Stimulated activated CD4-positive, alpha-beta T cell treated with anti-CD3 and anti-CD28 coated beads, Interleukin-4, amount 100 ng/mL, for 1 hour (primary cell): ENCODE measurements around the gene OR5H1.
"Not testable (repeated sequence)": the region's sequence is repeated elsewhere in the genome, so short reads cannot be mapped to it uniquely, and the experiment has no call there.

ENCODE experiments used
- DNase-seq: peaks from one replicate; pipeline ENCODE4 v3.0.0-alpha.2; 2020

OR5H1 gene

DNA sequence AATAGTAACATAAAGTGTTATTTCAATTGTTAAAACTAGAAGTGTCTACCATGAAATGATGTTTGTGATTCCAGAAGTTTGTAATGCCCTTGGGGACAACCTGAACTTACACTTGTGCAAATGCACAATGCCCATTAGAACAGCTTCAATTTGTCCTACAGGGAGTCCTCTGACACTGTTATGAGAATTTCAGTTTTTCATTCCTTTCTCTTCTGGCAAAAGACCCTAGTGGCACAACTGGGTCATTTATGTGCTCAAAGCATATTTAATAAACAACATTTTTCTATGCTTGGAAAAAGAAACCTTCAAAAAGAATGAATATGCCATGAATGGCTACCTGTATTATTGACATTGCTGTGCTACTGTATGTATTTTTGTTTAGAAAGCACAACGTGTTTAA lies at the start of gene OR5H1:
Gene OR5H1 (plus strand): TSS at position 301 of the 400 bp plus-strand sequence. CDS start 1,977 bp downstream, outside the sequence.
- DNase-seq, result no peak

DNA sequence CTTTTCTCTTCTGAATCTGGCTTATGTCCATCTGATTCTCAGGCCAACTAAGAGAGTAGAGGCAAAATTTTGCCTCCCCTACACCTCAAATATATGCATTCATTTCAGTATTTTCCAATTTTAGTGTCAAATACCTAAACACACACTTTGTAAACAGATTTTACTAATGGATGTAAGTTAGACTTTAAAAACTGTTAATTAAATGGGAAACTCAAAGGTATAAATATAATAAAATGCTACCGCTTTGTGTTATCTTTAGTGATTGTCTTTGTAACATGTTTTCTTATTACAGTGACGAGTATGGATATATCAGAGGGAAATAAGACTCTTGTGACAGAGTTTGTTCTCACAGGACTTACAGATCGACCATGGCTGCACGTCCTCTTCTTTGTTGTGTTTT lies 43.6 kb upstream of the OR5H1 start, which contains the start of gene OR5AC2:
Gene OR5AC2 (plus strand): TSS at position 301 of the 400 bp plus-strand sequence. CDS start 0 bp downstream, at position 301.
- no peak for DNase-seq

DNA sequence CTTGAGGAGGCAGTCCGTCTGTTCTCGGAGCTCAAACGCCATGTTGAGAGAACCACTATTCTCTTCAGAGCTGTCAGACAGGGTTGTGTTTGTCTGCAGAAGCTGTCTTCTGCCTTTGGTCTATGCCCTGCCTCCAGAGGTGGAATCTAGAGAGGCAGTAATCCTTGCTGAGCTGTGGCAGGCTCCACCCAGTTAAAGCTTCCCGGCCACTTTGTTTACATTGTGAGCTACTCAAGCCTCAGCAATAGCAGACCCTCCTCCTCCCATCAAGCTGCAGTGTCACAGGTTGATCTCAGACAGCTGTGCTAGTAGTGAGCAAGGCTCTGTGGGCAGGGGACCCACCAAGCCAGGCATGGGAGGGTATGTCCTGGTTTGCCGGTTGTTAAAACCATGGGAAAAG lies 34.6 kb upstream of the OR5H1 start:
- DNase-seq, result no peak

DNA sequence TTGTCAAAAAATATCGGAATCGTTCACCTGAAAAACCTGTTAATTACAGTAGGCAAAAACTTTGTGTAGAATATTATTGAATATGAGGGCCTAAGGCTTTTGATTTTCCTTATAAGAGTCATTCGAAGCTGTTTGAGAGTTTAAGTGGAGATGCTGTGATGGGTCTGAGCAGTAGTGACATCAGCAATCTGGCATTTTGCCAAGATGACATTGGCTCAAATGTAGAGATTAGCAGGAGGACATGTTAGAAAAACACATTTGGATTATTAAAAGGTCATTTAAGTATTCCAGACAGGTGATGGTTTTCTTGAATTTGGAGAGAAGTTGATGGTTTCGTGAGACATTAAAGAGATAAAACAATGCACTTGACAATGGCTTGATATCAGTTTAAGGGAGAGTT lies 30.7 kb upstream of the OR5H1 start:
- no peak for DNase-seq

DNA sequence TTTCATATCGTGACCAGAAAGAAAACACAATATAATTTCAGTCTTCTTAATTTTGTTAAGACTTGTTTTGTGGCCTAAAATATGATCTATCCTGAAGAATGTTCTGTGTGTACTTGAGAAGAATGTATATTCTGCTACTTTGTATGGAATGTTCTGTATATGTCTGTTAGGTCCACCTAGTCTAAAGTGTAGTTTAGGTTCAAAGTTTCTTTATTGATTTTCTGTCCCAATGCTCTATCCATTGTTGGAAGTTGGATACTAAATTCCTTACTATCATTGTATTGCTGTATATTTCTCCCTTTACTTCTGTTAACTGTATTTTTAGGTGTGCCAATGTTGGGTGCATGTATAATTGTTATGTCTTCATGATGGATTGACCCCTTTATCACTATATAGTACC lies 22.4 kb upstream of the OR5H1 start:
- no peak for DNase-seq

DNA sequence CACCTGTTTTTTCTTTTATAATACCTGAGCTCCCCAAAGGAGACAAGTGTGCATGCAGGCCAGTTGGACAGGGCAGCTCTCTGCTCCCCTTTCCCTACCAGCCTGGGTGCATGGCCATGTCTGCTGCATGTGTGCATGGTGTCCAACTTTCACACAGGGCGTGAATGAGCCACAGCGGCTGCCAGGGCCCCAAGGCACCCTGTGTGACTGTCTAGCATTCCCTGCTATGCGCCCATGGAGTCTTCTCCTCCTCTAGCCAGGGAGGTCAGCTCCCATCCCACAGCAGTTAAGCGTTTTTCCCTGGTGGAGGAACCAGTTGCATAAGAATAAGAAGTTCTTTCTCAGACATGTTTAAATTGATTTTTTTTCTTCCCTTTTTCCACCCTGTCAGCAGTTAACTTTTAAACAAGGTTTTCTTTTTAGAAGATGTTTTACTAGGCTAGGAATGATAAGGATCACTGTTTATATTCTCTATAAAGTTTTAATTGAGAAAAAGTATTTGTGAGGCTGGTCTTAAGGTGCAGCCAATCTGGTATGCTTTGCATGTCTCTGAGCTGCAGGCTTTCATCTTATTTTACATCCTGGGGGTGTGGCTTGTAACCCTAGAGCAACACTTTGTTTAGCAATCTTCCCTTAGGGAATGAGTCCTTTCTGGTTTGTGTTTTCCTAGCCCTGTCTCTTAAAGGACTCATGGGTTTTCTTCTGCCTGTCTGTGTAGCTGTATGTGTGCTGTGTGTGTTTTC lies 20.5 kb upstream of the OR5H1 start:
- DNase-seq, result no peak

DNA sequence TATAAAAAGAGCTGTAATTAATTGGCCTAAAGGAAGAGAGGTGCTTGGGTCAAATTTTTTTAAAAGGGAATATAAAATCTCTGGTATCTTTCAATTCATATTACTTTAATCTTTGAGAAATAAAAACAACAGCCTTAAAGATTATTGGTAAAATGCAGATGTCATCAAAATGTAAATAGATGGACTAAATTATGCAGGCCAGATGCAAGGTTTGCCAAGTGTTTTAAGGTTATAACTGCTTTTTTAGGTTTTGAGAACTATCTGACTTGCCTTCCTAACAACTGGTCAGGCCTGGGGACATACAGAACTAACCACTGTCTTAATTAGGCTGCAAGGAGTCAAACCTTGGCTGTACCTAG lies 20.0 kb upstream of the OR5H1 start:
- DNase-seq, result no peak

DNA sequence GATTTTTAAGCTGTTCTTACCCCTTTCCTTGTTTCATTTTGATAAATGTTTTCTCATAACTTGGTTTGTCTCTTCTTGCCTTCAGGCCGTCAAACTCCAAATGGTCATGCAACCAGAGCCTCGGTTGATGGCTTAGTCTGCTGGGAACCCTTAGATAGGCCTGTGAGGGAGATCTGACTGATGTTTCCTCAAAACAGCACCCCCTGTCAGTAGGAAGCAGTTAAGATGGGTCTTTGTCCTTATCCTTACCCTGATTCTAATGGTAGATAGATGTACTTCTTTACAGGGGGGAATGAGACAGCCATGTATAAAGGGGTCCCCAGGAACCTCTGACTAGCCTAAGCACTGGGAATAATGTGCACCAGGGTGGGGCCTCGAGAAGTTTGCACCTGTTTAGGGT lies 16.3 kb upstream of the OR5H1 start:
- DNase-seq, result no peak

DNA sequence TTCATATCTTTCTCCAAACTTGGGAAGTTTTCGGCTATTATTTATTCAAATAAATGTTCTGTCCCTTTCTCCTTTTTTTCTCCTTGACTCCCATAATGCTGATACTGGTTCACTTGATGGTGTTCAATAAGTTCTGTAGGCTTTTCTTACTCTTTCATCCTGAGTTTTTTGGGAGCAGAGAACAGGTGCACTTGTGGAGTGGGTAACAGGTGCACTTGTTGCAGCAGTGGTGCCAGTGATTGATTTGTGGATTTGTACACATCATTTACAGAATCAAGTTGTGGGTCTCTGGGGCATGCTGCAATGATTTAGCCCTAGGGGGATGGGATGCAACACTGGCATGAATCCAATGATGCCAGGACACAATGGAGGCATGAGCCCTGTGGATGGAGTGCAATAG lies 14.8 kb upstream of the OR5H1 start:
- no peak for DNase-seq

DNA sequence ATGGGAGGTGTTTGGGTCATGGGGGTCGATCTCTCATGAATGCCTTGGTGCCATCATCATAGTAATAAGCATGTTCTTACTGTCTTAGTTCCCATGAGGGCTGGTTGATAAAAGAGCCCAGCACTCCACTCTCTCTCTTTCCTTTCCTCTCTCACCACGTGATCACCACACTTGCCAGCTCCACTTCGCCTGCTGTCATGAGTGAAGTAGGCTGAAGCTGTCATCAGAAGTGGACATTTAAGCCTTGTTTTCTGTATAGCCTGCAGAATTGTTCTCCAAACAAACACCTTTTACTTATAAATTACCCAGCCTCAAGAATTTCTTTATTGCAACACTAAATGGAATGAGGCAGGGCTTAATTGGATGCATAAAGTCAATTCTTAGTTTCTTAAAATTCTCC lies 6.1 kb downstream of the OR5H1 start:
- DNase-seq, result no peak

DNA sequence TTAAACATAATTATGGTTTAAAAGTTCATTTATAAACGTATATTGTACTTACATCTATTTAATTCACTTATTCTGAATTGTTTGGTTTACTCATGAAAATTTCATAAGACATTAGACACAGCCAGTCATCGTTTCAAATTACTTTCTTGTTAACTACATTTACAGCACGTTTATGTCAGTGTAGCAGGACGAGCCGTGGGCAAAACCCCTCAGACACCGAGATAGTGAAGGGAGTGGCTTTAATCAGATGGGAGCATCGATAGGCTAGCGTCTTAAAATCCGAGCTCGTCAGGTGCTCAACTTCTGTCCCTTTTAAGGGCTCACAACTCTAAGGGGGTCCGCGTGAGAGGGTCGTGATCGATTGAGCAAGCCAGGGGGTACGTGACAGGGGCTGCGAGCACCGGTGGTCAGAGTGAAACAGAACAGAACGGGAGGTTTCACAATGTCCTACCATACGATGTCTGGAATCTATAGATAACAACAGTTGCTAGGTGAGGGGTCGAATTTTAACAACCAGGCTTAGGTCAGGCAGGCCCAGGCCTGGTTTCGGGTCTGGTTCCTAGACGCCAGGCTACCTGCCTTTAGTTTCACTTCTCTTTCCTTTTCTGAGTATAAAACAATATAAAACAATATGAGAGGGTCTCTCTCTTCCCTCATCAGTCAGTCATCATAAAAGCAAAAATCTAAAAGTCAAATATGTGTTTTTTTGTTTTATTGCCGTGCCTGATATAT lies 7.5 kb downstream of the OR5H1 start:
- DNase-seq, result not testable (repeated sequence)

DNA sequence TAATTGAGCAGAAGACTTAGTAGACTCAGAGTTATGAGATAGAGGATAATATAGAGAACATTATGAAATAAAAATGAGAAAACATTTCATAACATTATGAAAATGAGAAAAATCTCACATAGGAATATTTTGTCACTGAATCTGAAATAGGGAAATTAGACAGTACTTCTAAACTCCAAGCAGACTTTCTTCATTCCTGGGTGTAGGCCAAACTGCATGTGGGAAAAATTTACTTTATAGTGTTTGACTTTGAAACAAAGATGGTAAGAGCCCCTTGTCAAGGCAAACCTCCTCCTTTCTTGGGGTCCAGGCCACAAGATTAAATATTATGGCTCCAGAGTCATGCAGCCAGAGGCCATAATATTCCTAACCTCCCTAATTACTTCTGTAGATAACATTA lies 10.0 kb downstream of the OR5H1 start:
- DNase-seq, result no peak

DNA sequence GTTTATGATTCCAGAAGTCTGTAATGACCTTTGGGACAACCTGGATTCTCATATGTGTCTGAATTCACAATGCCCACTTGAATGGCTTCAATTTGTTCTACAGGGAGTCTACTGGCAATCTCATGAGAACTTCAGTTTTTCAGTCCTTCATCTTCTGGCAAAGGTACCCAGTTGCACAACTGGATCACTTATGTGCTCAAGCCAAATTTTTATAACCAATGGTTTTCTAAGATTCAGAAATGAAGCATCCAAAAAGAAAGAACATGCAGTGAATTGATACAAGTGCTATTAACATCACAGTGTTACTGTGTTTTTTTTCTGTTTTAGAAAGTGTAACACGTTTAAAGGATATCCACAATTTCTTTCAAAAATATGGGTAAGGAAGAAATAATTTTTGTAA lies 16.7 kb downstream of the OR5H1 start, which contains the start of gene OR5H14:
Gene OR5H14 (plus strand): TSS at position 301 of the 400 bp plus-strand sequence. CDS start 1,907 bp downstream, outside the sequence.
- no peak for DNase-seq

DNA sequence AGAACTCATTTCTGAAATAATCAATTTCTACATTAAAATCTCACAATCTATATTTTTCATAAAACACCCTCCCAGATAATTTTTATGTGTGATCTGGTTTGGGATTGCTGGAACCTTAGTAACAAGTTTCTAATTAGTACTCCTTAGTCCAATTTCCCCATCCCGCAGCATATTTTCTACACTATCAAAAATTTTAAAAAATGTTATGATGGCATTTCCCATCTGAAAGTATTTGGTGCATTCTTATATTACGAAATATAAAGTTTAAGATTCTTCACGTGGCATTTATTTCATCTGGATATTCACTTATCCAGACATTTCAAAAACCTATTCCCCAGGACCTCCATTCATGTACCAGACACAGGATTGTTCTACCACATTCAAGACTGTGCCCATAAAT lies 18.2 kb downstream of the OR5H1 start:
- DNase-seq, result no peak

DNA sequence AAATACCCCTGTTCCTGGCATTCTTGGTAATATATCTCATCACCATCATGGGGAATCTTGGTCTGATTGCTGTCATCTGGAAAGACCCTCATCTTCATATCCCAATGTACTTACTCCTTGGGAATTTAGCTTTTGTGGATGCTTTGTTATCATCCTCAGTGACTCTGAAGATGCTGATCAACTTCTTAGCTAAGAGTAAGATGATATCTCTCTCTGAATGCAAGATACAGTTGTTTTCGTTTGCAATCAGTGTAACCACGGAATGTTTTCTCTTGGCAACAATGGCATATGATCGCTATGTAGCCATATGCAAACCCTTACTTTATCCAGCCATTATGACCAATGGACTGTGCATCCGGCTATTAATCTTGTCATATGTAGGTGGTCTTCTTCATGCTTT lies 18.9 kb downstream of the OR5H1 start:
- DNase-seq, result not testable (repeated sequence)

DNA sequence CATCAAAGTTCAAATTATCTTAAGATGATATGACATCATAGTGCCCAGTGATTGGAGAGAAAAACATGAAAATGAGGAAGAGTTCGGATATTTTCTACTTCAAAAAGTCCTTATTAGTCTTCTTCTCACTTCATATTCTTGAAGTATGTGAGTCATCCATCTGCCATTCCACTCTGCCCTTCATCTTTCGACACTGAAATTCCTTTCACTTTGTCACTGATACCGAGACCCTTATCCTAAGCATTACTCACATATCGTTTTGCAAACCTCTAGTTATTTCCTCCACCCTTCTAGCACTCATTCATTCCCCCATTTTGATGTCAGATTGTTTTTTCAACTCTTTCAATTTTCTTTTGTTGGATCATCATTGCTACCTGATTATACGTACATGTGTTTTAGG lies 20.7 kb downstream of the OR5H1 start:
- no peak for DNase-seq

DNA sequence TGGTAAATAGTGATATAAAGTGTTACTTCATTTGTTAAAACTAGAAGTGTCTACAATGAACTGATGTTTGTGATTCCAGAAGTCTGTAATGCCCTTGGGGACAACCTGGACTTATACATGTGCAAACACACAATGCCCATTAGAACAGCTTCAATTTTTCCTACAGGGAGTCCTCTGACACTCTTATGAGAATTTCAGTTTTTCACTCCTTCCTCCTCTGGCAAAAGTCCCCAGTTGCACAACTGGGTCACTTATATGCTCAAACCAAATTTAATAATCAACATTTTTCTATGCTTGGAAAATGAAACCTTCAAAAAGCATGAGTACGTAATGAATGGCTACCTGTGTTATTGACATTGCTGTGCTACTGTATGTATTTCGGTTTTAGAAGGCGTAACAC lies 35.9 kb downstream of the OR5H1 start, which contains the start of gene OR5H15:
Gene OR5H15 (plus strand): TSS at position 301 of the 400 bp plus-strand sequence. CDS start 2,004 bp downstream, outside the sequence.
- DNase-seq, result no peak

DNA sequence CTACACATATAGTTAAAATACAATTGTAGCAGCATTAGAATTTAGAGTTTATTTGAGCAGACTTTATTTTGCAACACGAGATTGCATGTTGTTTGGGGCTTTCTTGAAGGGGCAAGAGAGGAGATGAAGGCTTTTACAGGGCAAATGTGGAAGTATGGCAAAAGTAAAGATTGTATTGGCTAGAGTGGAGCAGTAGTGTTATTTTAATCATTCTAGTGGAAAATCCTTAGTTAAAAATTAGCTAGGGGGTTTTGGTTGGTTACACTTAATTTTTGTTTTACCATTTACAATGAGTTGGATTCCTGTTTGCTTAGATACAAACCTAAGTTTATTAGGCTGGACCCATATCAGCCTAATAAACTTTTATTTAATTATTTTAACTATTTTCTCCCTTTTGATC lies 40.5 kb downstream of the OR5H1 start:
- no peak for DNase-seq

DNA sequence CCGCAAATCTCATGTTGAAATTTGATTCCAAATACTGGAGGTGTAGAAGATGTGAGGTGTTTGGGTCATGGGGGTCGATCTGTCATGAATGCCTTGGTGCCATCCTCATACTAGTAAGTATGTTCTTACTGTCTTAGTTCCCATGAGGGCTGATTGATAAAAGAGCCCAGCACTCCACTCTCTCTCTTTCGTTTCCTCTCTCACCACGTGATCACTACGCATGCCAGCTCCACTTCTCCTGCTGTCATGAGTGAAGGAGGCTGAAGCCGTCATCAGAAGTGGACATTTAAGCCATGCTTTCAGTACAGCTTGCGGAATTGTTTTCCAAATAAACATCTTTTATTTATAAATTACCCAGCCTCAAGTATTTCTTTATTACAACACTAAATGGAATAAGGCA lies 42.1 kb downstream of the OR5H1 start:
- DNase-seq, result no peak

DNA sequence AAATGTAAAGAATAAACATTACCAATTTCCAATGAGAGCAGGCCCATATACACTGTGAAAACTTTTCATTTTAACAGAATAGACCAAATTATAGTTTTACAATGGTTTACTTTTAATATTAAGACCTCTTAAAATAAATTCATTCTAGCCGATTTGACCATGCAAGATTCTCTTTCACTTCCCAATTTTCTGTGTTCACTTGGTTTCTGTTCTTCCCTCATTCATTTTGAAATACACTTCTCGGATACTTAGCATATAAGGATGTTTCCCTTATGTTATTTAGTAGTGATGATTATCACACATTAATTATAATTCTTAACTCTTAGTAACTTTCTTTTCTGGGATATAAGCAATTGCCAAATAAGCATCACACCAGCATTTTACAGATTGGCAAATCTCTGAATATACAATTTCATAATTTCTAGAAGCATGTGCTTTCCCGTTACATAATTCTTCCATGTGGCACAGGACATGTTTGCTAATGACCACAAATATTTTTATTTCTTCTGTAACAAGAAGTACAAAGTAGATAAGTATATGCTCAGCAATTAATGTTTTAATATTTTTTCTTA lies 49.9 kb downstream of the OR5H1 start:
- no peak for DNase-seq

DNA sequence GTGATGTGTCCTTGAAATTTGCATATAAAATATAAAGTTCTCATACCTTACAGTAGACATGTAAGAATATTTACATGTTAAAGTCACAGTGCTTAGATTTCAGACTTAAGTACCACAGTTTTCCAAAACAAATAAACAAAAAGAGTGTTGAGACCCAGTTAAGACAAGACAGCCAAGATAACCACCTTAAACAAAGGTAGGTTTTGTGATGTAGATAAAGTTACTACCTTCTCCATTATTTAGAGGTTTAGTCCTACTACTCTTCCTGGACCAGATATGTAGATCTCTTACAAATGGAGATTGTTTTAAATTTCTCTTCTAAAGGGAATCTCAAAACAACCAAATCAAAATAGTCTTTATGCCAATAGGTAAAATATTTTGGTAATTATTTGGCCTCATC lies 51.7 kb downstream of the OR5H1 start:
- no peak for DNase-seq

DNA sequence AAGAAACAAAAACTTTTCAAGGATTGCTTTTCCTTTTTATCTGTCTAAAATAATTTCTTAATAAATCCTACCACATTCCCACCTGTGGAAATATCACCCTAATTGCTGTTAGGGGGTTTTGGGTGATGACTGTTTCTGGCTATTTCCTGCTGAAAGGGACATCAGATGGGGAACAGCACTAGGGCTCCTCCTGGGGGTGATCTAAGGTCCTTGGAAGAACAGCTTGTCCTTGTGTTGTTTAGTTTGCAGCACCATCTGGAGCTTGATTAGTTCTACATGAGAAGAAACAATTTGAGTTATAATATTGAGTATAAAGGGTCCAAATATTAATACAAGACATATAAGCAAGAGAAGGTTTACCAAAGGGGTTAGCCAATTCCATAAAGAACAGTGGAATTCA lies 54.7 kb downstream of the OR5H1 start:
- no peak for DNase-seq
